ENCODE measurements around the gene N4BP2L2. TPM values are rescaled to one million over a fixed set of nuclear protein-coding genes. Genes with fewer than 3 reads are reported as not detected.

Gene N4BP2L2
- total RNA-seq, 2 experiments from 2014 or later, result 171 TPM

DNA sequence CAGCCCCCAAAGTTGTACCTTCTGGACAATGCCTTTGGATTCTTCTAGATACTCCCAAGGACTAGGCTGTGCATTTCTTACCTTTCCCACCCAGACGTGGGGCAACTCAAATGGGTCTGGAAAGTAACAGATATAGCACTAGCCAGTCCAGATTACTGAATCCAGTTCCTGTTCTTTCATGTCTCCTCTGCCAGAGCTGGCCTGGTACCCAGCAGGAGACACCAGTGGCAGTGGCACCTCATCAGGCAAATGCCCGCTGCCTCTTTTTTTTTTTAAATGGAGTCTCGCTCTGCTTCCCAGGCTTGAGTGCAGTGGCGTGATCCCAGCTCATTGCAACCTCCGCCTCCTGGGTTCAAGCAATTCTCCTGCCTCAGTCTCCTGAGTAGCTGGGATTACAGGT lies 43.2 kb downstream of the N4BP2L2 start:
- H3K4me3 ChIP-seq (ENCODE audit: low read length), result no peak overlapping the region
- intact Hi-C loops (cut with DNase I, micrococcal nuclease), result no loop called here
- peaks cover 3% of the 10 kb centered on the region for H3K4me1 ChIP-seq (ENCODE audit: insufficient read depth, low read length)
- H3K36me3 ChIP-seq (ENCODE audit: insufficient read depth, low read length), result no peaks in the 10 kb centered on the region
- H3K9me3 ChIP-seq (ENCODE audit: control insufficient read depth in 1 of 2, insufficient read depth in 1 of 2, low read length in 2 of 2), result no peaks in the 10 kb centered on the region
- Mint-ChIP-seq H3K27me3 (no peaks in the 10 kb centered on the region), H3K4me3 (no peak overlapping the region), H3K27ac (no peak overlapping the region), H3K36me3 (ENCODE audit: low read depth) (no peaks in the 10 kb centered on the region), H3K4me1 (ENCODE audit: low read depth) (peaks cover 37% of the 10 kb centered on the region), H3K9me3 (no peaks in the 10 kb centered on the region)
- ATAC-seq (ENCODE audit: poor library complexity) (no peak), DNase-seq (no peak)
- TF ChIP-seq, protein P1, sequence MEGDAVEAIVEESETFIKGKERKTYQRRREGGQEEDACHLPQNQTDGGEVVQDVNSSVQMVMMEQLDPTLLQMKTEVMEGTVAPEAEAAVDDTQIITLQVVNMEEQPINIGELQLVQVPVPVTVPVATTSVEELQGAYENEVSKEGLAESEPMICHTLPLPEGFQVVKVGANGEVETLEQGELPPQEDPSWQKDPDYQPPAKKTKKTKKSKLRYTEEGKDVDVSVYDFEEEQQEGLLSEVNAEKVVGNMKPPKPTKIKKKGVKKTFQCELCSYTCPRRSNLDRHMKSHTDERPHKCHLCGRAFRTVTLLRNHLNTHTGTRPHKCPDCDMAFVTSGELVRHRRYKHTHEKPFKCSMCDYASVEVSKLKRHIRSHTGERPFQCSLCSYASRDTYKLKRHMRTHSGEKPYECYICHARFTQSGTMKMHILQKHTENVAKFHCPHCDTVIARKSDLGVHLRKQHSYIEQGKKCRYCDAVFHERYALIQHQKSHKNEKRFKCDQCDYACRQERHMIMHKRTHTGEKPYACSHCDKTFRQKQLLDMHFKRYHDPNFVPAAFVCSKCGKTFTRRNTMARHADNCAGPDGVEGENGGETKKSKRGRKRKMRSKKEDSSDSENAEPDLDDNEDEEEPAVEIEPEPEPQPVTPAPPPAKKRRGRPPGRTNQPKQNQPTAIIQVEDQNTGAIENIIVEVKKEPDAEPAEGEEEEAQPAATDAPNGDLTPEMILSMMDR (IDR thresholded peaks at IDR 0.05), result no peak
- POLR2A ChIA-PET, result interaction anchor here (0.6 kb wide), 2 partner anchors 23 to 66 kb away, joined by 3 read pairs; no protein-coding TSS in a partner anchor
- CTCF ChIA-PET, result no interaction called here
- H3K27me3 ChIP-seq (ENCODE audit: control insufficient read depth in 1 of 2, insufficient read depth in 2 of 2, low read length in 2 of 2), result no peaks in the 10 kb centered on the region
- no peak overlapping the region for H3K27ac ChIP-seq (ENCODE audit: low read depth in 1 of 2, low read length in 2 of 2)

DNA sequence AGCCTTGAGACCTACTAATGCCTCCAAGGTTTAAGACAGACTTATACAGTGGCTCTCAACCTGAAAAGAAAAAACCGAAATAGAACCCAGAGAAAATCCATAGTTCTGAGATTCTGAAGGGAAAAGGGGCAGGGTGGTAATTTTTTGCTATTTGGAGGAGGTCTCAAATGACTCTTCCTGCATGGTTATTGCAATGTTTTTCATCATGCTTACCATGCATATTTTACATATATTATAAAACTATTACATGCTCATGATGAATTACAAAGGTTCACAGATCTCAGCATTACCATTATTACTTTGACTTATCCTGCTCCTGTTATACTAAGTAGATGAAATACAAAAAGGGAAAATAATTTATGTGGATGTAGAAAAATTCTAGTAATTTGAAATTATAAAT lies 47.6 kb downstream of the N4BP2L2 start:
- POLR2A ChIA-PET, result no interaction called here
- Mint-ChIP-seq H3K27ac (no peak overlapping the region), H3K27me3 (no peaks in the 10 kb centered on the region), H3K4me1 (ENCODE audit: low read depth) (peaks cover 13% of the 10 kb centered on the region), H3K36me3 (ENCODE audit: low read depth) (no peaks in the 10 kb centered on the region), H3K9me3 (no peaks in the 10 kb centered on the region), H3K4me3 (no peak overlapping the region)
- ATAC-seq (ENCODE audit: poor library complexity) (no peak), DNase-seq (no peak)
- H3K9me3 ChIP-seq (ENCODE audit: control insufficient read depth in 1 of 2, insufficient read depth in 1 of 2, low read length in 2 of 2), result no peaks in the 10 kb centered on the region
- no peak overlapping the region for H3K4me3 ChIP-seq (ENCODE audit: low read length)
- intact Hi-C loops (cut with DNase I, micrococcal nuclease), result no loop called here
- no peak overlapping the region for H3K27ac ChIP-seq (ENCODE audit: low read depth in 1 of 2, low read length in 2 of 2)
- H3K4me1 ChIP-seq (ENCODE audit: insufficient read depth, low read length), result no peaks in the 10 kb centered on the region
- CTCF ChIA-PET, result no interaction called here
- TF ChIP-seq, protein P1 (IDR thresholded peaks at IDR 0.05), result no peak
- H3K36me3 ChIP-seq (ENCODE audit: insufficient read depth, low read length), result no peaks in the 10 kb centered on the region
- no peaks in the 10 kb centered on the region for H3K27me3 ChIP-seq (ENCODE audit: control insufficient read depth in 1 of 2, insufficient read depth in 2 of 2, low read length in 2 of 2)

DNA sequence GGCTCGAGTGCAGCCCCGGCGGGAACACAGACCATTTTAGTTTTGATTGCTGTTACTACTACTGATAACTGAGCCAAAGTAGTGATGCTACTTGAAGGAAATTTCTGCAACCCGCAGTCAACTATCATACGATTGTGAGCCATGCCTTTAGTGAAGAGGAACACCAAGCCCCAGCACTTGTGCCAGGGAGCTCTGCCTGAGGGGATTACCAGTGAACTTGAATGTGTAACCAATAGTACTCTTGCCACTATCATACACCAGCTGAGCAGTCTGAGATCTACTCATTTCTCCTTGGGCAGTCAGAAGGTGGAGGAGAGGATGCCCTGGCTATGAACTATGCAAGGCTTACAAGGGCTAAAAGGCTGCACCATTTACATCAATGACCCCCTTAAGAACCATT lies 61.7 kb downstream of the N4BP2L2 start:
- Histone ChIP-seq H3K27ac (ENCODE audit: low read depth in 1 of 2, low read length in 2 of 2) (no peak overlapping the region), H3K4me1 (ENCODE audit: insufficient read depth, low read length) (peaks cover 2% of the 10 kb centered on the region), H3K36me3 (ENCODE audit: insufficient read depth, low read length) (peaks cover 5% of the 10 kb centered on the region), H3K9me3 (ENCODE audit: control insufficient read depth in 1 of 2, insufficient read depth in 1 of 2, low read length in 2 of 2) (no peaks in the 10 kb centered on the region), H3K27me3 (ENCODE audit: control insufficient read depth in 1 of 2, insufficient read depth in 2 of 2, low read length in 2 of 2) (no peaks in the 10 kb centered on the region), H3K4me3 (ENCODE audit: low read length) (no peak overlapping the region)
- Mint-ChIP-seq H3K4me3 (no peak overlapping the region), H3K27ac (no peak overlapping the region), H3K9me3 (no peaks in the 10 kb centered on the region), H3K36me3 (ENCODE audit: low read depth) (peaks cover 16% of the 10 kb centered on the region), H3K27me3 (no peaks in the 10 kb centered on the region), H3K4me1 (ENCODE audit: low read depth) (peaks cover 6% of the 10 kb centered on the region)
- no peak for DNase-seq
- TF ChIP-seq, protein P1 (IDR thresholded peaks at IDR 0.05), result no peak
- POLR2A ChIA-PET, result no interaction called here
- no peak for ATAC-seq (ENCODE audit: poor library complexity)
- CTCF ChIA-PET, result no interaction called here
- intact Hi-C loops (cut with DNase I, micrococcal nuclease), result no loop called here
